Measurements from ENCODE around the gene VN1R4. TPM values are rescaled to one million over a fixed set of nuclear protein-coding genes. Genes with fewer than 3 reads are reported as not detected.
A peak's percentile ranks its signal among the peaks of the same experiment; 100 is the strongest.
"Not testable (repeated sequence)": the region's sequence is repeated elsewhere in the genome, so short reads cannot be mapped to it uniquely, and the experiment has no call there.

VN1R4 gene
- total RNA-seq, 1 experiment from 2014 or later = not detected

DNA sequence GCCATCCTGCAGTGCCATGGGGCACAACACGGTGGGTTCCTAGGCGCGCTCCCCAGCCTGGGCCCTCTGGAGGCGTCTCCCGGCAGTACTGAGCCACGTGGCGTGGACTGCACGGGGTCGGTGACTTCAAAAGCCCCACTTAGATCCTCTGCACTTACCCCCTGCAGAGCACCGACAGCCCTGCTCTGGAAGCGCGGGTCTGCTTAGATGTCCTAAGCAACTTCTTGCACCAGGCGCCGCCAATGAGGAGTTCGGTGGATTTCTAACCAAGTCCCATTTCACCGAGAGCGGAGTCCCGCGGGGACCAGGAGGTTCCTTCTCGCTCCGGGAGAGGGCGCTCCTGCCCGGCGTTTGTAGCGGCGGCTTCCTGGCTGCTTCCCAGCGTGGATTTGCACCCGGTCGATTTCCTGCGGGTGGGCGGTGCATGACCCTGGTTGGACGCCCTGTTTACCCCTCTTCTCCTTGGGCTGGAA lies 40.9 kb upstream of the VN1R4 start:
- H3F3A ChIP-seq (ENCODE audit: insufficient read depth, low read depth) = no peaks in the 10 kb centered on the region
- no peaks in the 10 kb centered on the region for H3K9me2 ChIP-seq (ENCODE audit: insufficient read depth)
- TF ChIP-seq, protein P1, sequence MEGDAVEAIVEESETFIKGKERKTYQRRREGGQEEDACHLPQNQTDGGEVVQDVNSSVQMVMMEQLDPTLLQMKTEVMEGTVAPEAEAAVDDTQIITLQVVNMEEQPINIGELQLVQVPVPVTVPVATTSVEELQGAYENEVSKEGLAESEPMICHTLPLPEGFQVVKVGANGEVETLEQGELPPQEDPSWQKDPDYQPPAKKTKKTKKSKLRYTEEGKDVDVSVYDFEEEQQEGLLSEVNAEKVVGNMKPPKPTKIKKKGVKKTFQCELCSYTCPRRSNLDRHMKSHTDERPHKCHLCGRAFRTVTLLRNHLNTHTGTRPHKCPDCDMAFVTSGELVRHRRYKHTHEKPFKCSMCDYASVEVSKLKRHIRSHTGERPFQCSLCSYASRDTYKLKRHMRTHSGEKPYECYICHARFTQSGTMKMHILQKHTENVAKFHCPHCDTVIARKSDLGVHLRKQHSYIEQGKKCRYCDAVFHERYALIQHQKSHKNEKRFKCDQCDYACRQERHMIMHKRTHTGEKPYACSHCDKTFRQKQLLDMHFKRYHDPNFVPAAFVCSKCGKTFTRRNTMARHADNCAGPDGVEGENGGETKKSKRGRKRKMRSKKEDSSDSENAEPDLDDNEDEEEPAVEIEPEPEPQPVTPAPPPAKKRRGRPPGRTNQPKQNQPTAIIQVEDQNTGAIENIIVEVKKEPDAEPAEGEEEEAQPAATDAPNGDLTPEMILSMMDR (conservative IDR thresholded peaks at IDR 0.05) = no peak
- no peak for TF ChIP-seq EZH2 (IDR thresholded peaks at IDR 0.05; ENCODE audit: low read depth)
- BruUV-seq (replicated peaks) = no TSS peak
- intact Hi-C loops (cut with micrococcal nuclease; ENCODE audit: unreplicated experiment) = no loop called here
- no peak overlapping the region for H2AFZ ChIP-seq
- CTCF ChIA-PET = no interaction called here
- H3K4me3 ChIP-seq = no peak overlapping the region
- H3K4me2 ChIP-seq = no peak overlapping the region
- H3K36me3 ChIP-seq (ENCODE audit: low read depth) = no peaks in the 10 kb centered on the region
- H3K79me2 ChIP-seq (ENCODE audit: low read depth) = no peaks in the 10 kb centered on the region
- DNase-seq = peak; percentile 8 to 15
- H3K4me1 ChIP-seq (replicated peaks; ENCODE audit: insufficient read depth) = no peaks in the 10 kb centered on the region
- H3K9me3 ChIP-seq (ENCODE audit: insufficient read depth, low read depth) = peaks cover 8% of the 10 kb centered on the region; the same call in 1 of the 2 replicates
- H4K20me1 ChIP-seq (ENCODE audit: insufficient read depth) = no peaks in the 10 kb centered on the region
- POLR2A ChIA-PET (ENCODE audit: unreplicated experiment) = no interaction called here
- H3K27ac ChIP-seq = no peak overlapping the region
- peaks cover 72% of the 10 kb centered on the region for H3K27me3 ChIP-seq (ENCODE audit: insufficient read depth, low read depth)

DNA sequence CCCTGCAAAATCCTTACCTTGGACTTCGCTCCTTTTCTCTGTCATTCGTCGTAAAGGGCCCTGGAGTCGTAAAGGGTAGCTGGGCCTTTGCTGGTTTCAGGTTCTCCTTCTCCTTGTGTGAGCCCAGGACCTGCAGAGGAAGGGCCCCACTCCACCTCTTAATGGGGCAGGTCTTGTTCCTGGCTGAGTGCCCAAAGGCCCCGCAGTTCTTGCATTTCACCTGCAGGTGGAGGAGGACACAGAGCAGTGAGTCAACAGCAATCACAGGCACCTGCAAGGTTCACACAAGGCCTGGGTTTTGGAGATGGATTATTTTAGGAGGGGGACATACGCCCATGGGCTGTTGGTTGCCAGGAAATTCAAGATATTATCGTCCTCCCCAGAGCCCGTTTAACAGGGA lies 33.8 kb upstream of the VN1R4 start:
- BruUV-seq (replicated peaks); H3K79me2 ChIP-seq (ENCODE audit: low read depth); H3K9me2 ChIP-seq (ENCODE audit: insufficient read depth); H3K4me3 ChIP-seq; H2AFZ ChIP-seq; H4K20me1 ChIP-seq (ENCODE audit: insufficient read depth); H3F3A ChIP-seq (ENCODE audit: insufficient read depth, low read depth); H3K4me1 ChIP-seq (replicated peaks; ENCODE audit: insufficient read depth); CTCF ChIA-PET; H3K9me3 ChIP-seq (ENCODE audit: insufficient read depth, low read depth); POLR2A ChIA-PET (ENCODE audit: unreplicated experiment); H3K36me3 ChIP-seq (ENCODE audit: low read depth); intact Hi-C loops (cut with micrococcal nuclease; ENCODE audit: unreplicated experiment); H3K27ac ChIP-seq; H3K4me2 ChIP-seq; DNase-seq: not testable (repeated sequence)
- peaks cover 70% of the 10 kb centered on the region for H3K27me3 ChIP-seq (ENCODE audit: insufficient read depth, low read depth)

DNA sequence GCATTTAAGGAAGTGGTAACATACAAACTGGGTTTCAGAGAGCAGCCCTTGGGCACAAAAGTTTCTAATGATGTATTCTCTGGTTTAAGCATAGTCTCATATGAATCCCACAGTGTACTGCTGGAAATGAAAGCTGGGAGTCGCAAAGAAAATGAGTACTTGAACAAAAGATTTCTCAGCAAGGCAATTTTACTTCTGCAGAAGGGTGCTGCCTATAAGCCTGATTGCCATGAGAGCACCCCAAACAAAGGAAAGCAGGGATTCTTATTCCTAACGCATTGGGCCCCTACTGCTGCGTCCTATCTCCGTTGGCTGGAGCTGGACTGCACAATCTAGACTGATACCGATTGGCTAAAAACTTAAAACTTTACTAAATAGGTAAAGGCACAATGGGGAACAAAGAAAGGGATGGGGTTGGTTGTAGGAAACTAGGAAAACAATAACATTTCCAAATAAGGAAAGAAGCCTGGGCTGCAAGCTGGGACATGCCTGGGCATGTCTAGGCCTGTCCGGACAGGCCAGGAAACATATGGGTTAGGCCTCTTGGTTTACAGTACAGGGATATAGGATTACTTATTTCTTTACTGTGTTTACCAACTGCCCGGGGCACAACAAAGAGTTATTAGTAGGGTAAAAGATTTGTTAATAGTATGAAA lies 27.4 kb upstream of the VN1R4 start:
- Histone ChIP-seq H2AFZ (no peak overlapping the region), H3K4me3 (no peak overlapping the region), H3K27me3 (ENCODE audit: insufficient read depth, low read depth) (peaks cover 42% of the 10 kb centered on the region), H3K36me3 (ENCODE audit: low read depth) (no peaks in the 10 kb centered on the region), H4K20me1 (ENCODE audit: insufficient read depth) (no peaks in the 10 kb centered on the region), H3K79me2 (ENCODE audit: low read depth) (no peaks in the 10 kb centered on the region), H3F3A (ENCODE audit: insufficient read depth, low read depth) (no peaks in the 10 kb centered on the region), H3K4me1 (replicated peaks; ENCODE audit: insufficient read depth) (no peaks in the 10 kb centered on the region), H3K27ac (no peak overlapping the region), H3K4me2 (no peak overlapping the region), H3K9me3 (ENCODE audit: insufficient read depth, low read depth) (peaks cover 20% of the 10 kb centered on the region), H3K9me2 (ENCODE audit: insufficient read depth) (no peaks in the 10 kb centered on the region)
- no TSS peak for BruUV-seq (replicated peaks)
- no peak for DNase-seq
- POLR2A ChIA-PET (ENCODE audit: unreplicated experiment) = no interaction called here
- no peak for TF ChIP-seq EZH2 (IDR thresholded peaks at IDR 0.05; ENCODE audit: low read depth)
- TF ChIP-seq, protein P1 (conservative IDR thresholded peaks at IDR 0.05) = no peak
- intact Hi-C loops (cut with micrococcal nuclease; ENCODE audit: unreplicated experiment) = no loop called here
- CTCF ChIA-PET = no interaction called here

Data from PC-9 (cell line).